Measurements from ENCODE around the gene STYXL1.
"Not testable (repeated sequence)": the region's sequence is repeated elsewhere in the genome, so short reads cannot be mapped to it uniquely, and the experiment has no call there.

STYXL1 gene

GRCh38 chr7:76047811-76048667 lies at the start of gene STYXL1, which contains the start of gene MDH2:
Gene STYXL1 (minus strand): TSS chr7:76048000. CDS start chr7:76030523, 17,477 bp downstream.
Gene MDH2 (plus strand): TSS chr7:76048106. CDS start chr7:76048161, 55 bp downstream.
- DNase-seq: peak; percentile 45 to 95 (median 88)

GRCh38 chr7:76095908-76096307 lies 48.1 kb upstream of the STYXL1 start:
- no peak for DNase-seq

DNA sequence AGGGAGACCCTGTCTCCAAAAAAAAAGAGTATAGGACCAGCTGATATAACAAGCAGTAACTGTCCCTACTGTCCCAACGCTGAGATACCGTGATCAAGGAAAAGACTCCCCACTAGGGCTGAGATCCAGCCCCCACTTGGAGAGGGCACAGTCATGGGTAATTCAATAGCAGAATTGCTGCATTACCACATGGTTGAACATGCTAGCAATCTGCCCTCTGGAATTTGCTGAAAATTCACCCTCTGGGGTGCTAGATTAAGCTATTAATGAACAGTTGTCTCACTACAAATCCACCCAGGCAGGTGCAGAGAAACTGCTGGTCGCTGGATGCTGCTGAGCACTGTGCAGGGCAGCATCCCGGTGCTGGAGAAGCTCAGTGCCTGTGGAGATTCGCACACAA lies 46.5 kb upstream of the STYXL1 start:
- DNase-seq: not testable (repeated sequence)

DNA sequence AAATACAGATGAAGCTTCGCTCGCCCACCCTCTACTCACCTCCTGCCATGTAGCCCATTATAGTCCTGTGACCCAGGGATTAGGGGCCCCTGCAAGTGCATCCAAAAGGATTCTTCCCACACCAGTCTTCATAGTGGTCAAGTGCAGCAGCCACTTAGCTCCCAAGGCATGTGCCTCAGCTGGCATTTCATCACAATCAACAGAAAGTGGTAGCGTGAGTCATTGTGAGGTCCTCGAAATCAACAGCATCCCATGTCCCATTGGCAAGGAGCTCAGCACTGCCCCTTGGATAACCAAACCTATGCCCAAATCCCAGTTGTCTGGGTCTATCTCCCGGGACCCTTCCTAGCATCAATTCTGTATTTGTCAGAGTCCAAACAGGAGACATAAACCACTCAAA lies 45.7 kb upstream of the STYXL1 start:
- not testable (repeated sequence) for DNase-seq

DNA sequence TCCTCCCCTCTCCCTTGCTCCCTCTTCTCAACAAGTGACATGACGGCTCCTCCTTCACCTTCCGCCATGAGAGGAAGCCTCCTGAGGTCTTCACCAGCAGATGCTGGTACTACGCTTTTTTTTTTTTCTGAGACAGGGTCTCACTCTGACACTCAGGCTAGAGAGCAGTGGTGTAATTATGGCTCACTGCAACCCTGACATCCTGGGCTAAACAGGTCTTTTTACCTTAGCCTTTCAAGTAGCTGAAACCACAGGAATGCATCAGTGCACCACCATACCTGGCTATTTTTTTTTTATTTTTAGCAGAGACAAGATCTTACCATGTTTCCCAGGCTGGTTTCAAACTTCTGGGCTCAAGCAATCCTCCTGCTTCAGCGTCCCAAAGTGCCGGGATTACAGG lies 43.7 kb upstream of the STYXL1 start:
- no peak for DNase-seq

GRCh38 chr7:76089865-76090475 lies 42.2 kb upstream of the STYXL1 start:
- no peak for DNase-seq

DNA sequence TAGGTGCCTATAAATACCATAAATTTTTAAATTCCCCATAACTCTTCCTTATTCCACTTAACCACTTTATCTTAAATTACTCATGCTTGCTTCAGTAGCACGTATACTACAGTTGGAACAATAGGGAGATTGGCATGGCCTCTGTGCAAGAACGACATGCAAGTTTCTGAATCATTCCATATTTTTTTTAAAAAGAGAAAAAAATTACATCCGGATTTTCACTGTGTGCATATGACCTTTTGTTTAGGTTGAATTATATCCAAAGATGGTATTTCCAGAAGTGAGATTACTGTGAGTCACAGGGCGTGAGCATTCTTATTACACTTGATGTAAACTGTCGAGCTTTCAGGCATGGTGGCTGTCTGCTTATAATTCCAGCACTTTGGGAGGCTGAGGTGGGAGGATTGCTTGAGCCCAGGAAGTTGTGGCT lies 39.6 kb upstream of the STYXL1 start:
- DNase-seq: not testable (repeated sequence)

- no peak for DNase-seq
These were observed 38.3 kb upstream of the STYXL1 start for GRCh38 chr7:76086070-76086469.

DNA sequence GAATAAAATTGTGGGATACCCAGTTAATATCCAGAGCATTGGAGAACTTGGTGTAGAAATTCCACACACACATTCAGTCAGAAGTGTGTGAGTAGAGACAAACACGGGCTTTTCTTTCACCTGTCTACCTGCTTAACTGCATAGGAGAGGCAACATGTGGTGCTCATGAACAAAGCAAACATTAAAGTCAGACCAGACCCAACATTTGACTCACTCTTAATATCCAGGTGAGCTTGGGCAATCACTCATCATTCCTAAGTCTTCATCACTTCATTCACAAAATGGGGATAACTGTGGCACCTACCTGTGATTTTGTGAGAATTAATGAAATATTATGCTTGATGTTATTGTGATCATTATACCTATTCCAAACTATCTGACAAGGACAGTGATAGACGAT lies 36.3 kb upstream of the STYXL1 start:
- DNase-seq: not testable (repeated sequence)

DNA sequence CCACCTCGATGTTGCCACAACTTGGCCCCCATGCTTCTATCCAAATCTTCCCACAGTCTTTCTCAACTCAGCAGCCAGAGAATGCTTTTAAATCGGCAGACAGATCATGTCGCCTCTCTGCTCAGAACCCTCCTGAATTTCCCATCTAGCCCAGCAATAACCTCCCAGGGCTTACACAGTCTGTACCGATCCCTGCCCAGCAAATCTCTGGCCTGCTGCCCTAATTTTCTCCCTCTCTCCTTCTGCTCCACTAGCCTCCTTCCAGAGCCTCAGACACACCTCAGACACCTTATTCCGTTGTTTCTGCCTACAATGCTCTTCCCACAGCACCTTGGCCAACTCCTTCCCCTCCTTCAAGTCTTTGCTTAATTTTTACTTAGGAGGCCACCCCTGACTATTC lies 32.4 kb upstream of the STYXL1 start:
- no peak for DNase-seq

DNA sequence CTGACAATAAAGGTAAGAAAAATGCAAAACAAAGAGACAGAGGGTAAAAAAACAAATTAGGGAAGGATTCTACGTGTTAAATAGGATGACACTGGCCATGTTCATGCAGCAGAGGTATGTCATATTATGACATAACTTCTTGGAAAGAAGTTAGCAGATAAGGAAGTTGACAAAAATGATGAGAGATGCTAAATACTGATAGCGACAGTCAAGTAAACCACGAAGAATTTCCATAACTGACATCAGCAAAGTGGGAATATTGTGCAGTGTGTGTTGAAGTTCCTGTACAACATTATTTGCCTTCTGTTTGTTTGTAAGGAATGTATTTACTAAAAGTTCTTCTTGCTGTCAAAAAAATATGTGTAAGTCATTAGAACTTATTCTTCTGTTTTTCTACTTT lies 29.6 kb upstream of the STYXL1 start:
- DNase-seq: no peak

GRCh38 chr7:76076995-76077394 lies 29.2 kb upstream of the STYXL1 start:
- DNase-seq: no peak

- DNase-seq: no peak
These were observed 27.2 kb upstream of the STYXL1 start for GRCh38 chr7:76074972-76075370.

DNA sequence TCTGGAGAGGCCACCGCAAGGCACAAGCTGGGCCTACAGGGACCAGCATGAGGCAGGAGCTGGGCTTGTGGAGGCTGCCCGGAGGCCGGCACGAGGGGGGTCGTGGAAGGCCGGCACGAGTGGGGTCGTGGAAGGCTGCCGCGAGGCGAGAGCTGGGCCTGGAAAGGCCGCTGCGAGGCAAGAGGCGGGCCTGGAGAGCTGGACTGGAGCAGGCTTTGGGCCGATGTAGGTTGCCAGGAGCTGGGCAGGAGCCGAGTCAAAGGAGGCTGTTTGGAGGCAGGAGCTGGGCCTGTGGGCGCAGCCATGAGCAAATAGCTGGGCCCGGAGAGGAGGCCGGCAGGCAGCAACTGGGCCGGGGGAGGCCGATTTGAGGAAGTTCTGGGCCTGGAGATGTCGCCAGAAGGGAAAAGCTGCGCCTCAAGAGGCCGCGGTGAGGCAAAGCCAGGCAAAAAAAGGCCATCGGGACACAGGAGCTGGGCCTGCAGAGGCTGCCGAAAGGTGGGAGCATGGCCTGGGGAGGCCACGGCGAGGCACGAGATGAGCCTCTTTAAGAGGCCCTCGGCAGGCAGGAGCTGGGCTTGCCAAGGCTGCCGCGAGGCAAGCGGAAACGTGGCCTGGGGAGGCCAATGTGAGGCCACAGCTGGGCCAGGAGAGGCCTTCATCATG lies 26.6 kb upstream of the STYXL1 start:
- no peak for DNase-seq

GRCh38 chr7:76073335-76073990 lies 25.7 kb upstream of the STYXL1 start:
- no peak for DNase-seq

GRCh38 chr7:76072243-76073148 lies 24.7 kb upstream of the STYXL1 start:
- DNase-seq: no peak

GRCh38 chr7:76071316-76072242 lies 23.8 kb upstream of the STYXL1 start:
- DNase-seq: no peak

- peak in 51 of 58 donors; percentile 2 to 83 (median 35) for DNase-seq
These were observed 21.4 kb upstream of the STYXL1 start for GRCh38 chr7:76069238-76069638.
